CMK (cell line): Measurements from ENCODE around the gene STX8.

Experiments
- DNase-seq: peaks from one replicate; pipeline ENCODE4 v3.0.0-alpha.2; 2010; ENCODE audit warnings: low read depth

Gene STX8

GRCh38 chr17:9292561-9292941 lies 283.1 kb downstream of the STX8 start:
- no peak for DNase-seq

- no peak for DNase-seq
Observed at GRCh38 chr17:9291912-9292560, 283.6 kb downstream of the STX8 start.

- no peak for DNase-seq
Observed at GRCh38 chr17:9290226-9290613, 285.4 kb downstream of the STX8 start.

GRCh38 chr17:9287306-9287705 lies 288.3 kb downstream of the STX8 start:
- DNase-seq: no peak

- no peak for DNase-seq
Observed at GRCh38 chr17:9286434-9286833, 289.2 kb downstream of the STX8 start.

- DNase-seq: no peak
Observed at GRCh38 chr17:9285602-9286427, 289.8 kb downstream of the STX8 start.

GRCh38 chr17:9284884-9285283 lies 290.7 kb downstream of the STX8 start:
- DNase-seq: no peak

- no peak for DNase-seq
Observed at GRCh38 chr17:9283909-9284308, 291.7 kb downstream of the STX8 start.

GRCh38 chr17:9279893-9280292 lies 295.7 kb downstream of the STX8 start:
- DNase-seq: no peak

GRCh38 chr17:9274973-9275372 lies 300.6 kb downstream of the STX8 start:
- no peak for DNase-seq

- no peak for DNase-seq
Observed at GRCh38 chr17:9273428-9274391, 301.9 kb downstream of the STX8 start.

- DNase-seq: no peak
Observed at GRCh38 chr17:9272501-9273200, 303.0 kb downstream of the STX8 start.

GRCh38 chr17:9271989-9272388 lies 303.6 kb downstream of the STX8 start:
- no peak for DNase-seq

GRCh38 chr17:9270921-9271320 lies 304.7 kb downstream of the STX8 start:
- DNase-seq: no peak

- no peak for DNase-seq
Observed at GRCh38 chr17:9269350-9270035, 306.1 kb downstream of the STX8 start.

GRCh38 chr17:9268546-9268945 lies 307.1 kb downstream of the STX8 start:
- DNase-seq: no peak

GRCh38 chr17:9266697-9267117 lies 308.9 kb downstream of the STX8 start:
- DNase-seq: no peak

- DNase-seq: no peak
Observed at GRCh38 chr17:9266031-9266680, 309.5 kb downstream of the STX8 start.

- no peak for DNase-seq
Observed at GRCh38 chr17:9261081-9262012, 314.3 kb downstream of the STX8 start.

GRCh38 chr17:9259419-9259818 lies 316.2 kb downstream of the STX8 start:
- DNase-seq: no peak
